Endothelial cell of umbilical vein (primary cell): ENCODE results near the gene RAB8B.

Source experiments
- POLR2A ChIP-seq: IDR thresholded peaks from 2 replicates; pipeline ENCODE4 v1.6.1; 2012; ENCODE audit warnings: low read depth, mild to moderate bottlenecking, control low read depth, low read length
- TF ChIP-seq, protein P1 (sequence below), 2 donors: IDR thresholded peaks; 1 replicate in 1 of 2; 2 replicates in 1 of 2; pipeline ENCODE4 v1.5.1; 2011; ENCODE audit warnings: low read length in 2 of 2, mild to moderate bottlenecking in 2 of 2, moderate library complexity in 2 of 2, control low read depth in 1 of 2, inconsistent platforms in 1 of 2, low read depth in 1 of 2; ENCODE audit not compliant: insufficient read depth in 1 of 2; ENCODE audit errors: extremely low read depth in 1 of 2

- TF ChIP-seq, protein P1, sequence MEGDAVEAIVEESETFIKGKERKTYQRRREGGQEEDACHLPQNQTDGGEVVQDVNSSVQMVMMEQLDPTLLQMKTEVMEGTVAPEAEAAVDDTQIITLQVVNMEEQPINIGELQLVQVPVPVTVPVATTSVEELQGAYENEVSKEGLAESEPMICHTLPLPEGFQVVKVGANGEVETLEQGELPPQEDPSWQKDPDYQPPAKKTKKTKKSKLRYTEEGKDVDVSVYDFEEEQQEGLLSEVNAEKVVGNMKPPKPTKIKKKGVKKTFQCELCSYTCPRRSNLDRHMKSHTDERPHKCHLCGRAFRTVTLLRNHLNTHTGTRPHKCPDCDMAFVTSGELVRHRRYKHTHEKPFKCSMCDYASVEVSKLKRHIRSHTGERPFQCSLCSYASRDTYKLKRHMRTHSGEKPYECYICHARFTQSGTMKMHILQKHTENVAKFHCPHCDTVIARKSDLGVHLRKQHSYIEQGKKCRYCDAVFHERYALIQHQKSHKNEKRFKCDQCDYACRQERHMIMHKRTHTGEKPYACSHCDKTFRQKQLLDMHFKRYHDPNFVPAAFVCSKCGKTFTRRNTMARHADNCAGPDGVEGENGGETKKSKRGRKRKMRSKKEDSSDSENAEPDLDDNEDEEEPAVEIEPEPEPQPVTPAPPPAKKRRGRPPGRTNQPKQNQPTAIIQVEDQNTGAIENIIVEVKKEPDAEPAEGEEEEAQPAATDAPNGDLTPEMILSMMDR (IDR thresholded peaks at IDR 0.05; ENCODE audit: extremely low read depth in 1 of 2, insufficient read depth in 1 of 2, low read depth in 1 of 2, low read length in 2 of 2), result no peak
- TF ChIP-seq POLR2A, result no peak
These were observed 1.6 kb downstream of the RAB8B start for GRCh38 chr15:63190769-63191649.
